Measurements from ENCODE around the gene BTN3A1.
"Not testable (repeated sequence)": the region's sequence is repeated elsewhere in the genome, so short reads cannot be mapped to it uniquely, and the experiment has no call there.

The BTN3A1 gene

GRCh38 chr6:26432627-26433201 lies 30.6 kb downstream of the BTN3A1 start:
- DNase-seq, result no peak

GRCh38 chr6:26433680-26434079 lies 31.6 kb downstream of the BTN3A1 start:
- intact Hi-C loops (cut with DNase I); DNase-seq: not testable (repeated sequence)

More at GRCh38 chr6:26432627-26433201, 30.6 kb downstream of the BTN3A1 start:
- intact Hi-C loops (cut with DNase I), result no loop called here

- no peak for DNase-seq
- intact Hi-C loops (cut with DNase I), result no loop called here
These were observed 33.9 kb downstream of the BTN3A1 start for GRCh38 chr6:26436018-26436417.

GRCh38 chr6:26437550-26437949 lies 35.5 kb downstream of the BTN3A1 start:
- no peak for DNase-seq
- intact Hi-C loops (cut with DNase I), result no loop called here

- no peak for DNase-seq
- intact Hi-C loops (cut with DNase I), result no loop called here
These were observed 35.9 kb downstream of the BTN3A1 start for GRCh38 chr6:26438000-26438399.

- DNase-seq, result peak in 1 of 42 donors; percentile 2
- intact Hi-C loops (cut with DNase I), result no loop called here
These were observed 37.4 kb downstream of the BTN3A1 start for GRCh38 chr6:26439151-26440125.

GRCh38 chr6:26440977-26441358 lies 38.9 kb downstream of the BTN3A1 start:
- intact Hi-C loops (cut with DNase I), result no loop called here
- DNase-seq, result no peak

- intact Hi-C loops (cut with DNase I), result no loop called here
- DNase-seq, result no peak
These were observed 39.9 kb downstream of the BTN3A1 start for GRCh38 chr6:26441977-26442376.

GRCh38 chr6:26445934-26446667 lies 44.0 kb downstream of the BTN3A1 start:
- no peak for DNase-seq
- intact Hi-C loops (cut with DNase I), result no loop called here

- intact Hi-C loops (cut with DNase I), result no loop called here
- no peak for DNase-seq
These were observed 45.2 kb downstream of the BTN3A1 start for GRCh38 chr6:26447257-26447656.

- DNase-seq, result no peak
- intact Hi-C loops (cut with DNase I), result no loop called here
These were observed 48.2 kb downstream of the BTN3A1 start for GRCh38 chr6:26450240-26450639.

GRCh38 chr6:26452631-26453235 lies 50.7 kb downstream of the BTN3A1 start:
- no peak for DNase-seq
- intact Hi-C loops (cut with DNase I), result no loop called here

- intact Hi-C loops (cut with DNase I), result no loop called here
- no peak for DNase-seq
These were observed 52.6 kb downstream of the BTN3A1 start for GRCh38 chr6:26454631-26455030.

- intact Hi-C loops (cut with DNase I), result no loop called here
- no peak for DNase-seq
These were observed 53.4 kb downstream of the BTN3A1 start for GRCh38 chr6:26455357-26455970.

- DNase-seq, result peak in 29 of 42 donors; percentile 4 to 56 (median 33)
- intact Hi-C loops (cut with DNase I), result no loop called here
These were observed 55.3 kb downstream of the BTN3A1 start for GRCh38 chr6:26457264-26457805.

GRCh38 chr6:26457806-26458688 lies 56.0 kb downstream of the BTN3A1 start, which contains the start of gene BTN2A1:
BTN2A1 (plus strand) TSS chr6:26457955; CDS start chr6:26458637, 682 bp downstream.
- peak; percentile 69 to 96 (median 86) for DNase-seq
- intact Hi-C loops (cut with DNase I), result no loop called here

GRCh38 chr6:26459023-26459810 lies 57.1 kb downstream of the BTN3A1 start:
- no peak for DNase-seq
- intact Hi-C loops (cut with DNase I), result no loop called here
